ENCODE data around the gene G6PC3.
A peak's percentile ranks its signal among the peaks of the same experiment; 100 is the strongest.

Gene G6PC3

GRCh38 chr17:44062871-44063270, 7.7 kb upstream of the G6PC3 start:
- no peak overlapping the region for H3K4me3 ChIP-seq (ENCODE audit: low read length)
- no peak for TF ChIP-seq CTCF (conservative IDR thresholded peaks at IDR 0.05; ENCODE audit: low read length)

GRCh38 chr17:44063704-44064639, 6.6 kb upstream of the G6PC3 start:
- H3K4me3 ChIP-seq (ENCODE audit: low read length), result no peak overlapping the region
- no peak for TF ChIP-seq CTCF (conservative IDR thresholded peaks at IDR 0.05; ENCODE audit: low read length)
- DNase-seq (ENCODE audit: low read depth), result no peak

More at GRCh38 chr17:44062871-44063270, 7.7 kb upstream of the G6PC3 start:
- no peak for DNase-seq (ENCODE audit: low read depth)

GRCh38 chr17:44065668-44066203, 4.8 kb upstream of the G6PC3 start:
- TF ChIP-seq CTCF (conservative IDR thresholded peaks at IDR 0.05; ENCODE audit: low read length), result no peak
- H3K4me3 ChIP-seq (ENCODE audit: low read length), result peak overlapping the region; percentile 83
- DNase-seq (ENCODE audit: low read depth), result no peak

- no peak for TF ChIP-seq CTCF (conservative IDR thresholded peaks at IDR 0.05; ENCODE audit: low read length)
- H3K4me3 ChIP-seq (ENCODE audit: low read length), result peak within 1 kb of the TSS; percentile 83
- DNase-seq (ENCODE audit: low read depth), result peak; percentile 86
These were observed 4.2 kb upstream of the G6PC3 start, which contains the start of gene LSM12 for GRCh38 chr17:44066204-44066930. TSS of gene LSM12 (minus strand) at chr17:44066671. CDS start at chr17:44066587, 84 bp downstream.

- DNase-seq (ENCODE audit: low read depth), result no peak
- H3K4me3 ChIP-seq (ENCODE audit: low read length), result no peak overlapping the region
- no peak for TF ChIP-seq CTCF (conservative IDR thresholded peaks at IDR 0.05; ENCODE audit: low read length)
These were observed 3.0 kb upstream of the G6PC3 start for GRCh38 chr17:44067545-44067940.

GRCh38 chr17:44069974-44070454, 521 bp upstream of the G6PC3 start:
- TF ChIP-seq CTCF (conservative IDR thresholded peaks at IDR 0.05; ENCODE audit: low read length), result peak; percentile 14; the same call in 1 of the 2 replicates
- peak overlapping the region; percentile 84 for H3K4me3 ChIP-seq (ENCODE audit: low read length)
- peak; percentile 42 for DNase-seq (ENCODE audit: low read depth)
